HEK293 (cell line): Measurements from ENCODE around the gene MTCH1.

Source experiments
- CTCF ChIP-seq: fragments of 450-650 bp; formaldehyde crosslinking; IDR thresholded peaks from 2 replicates; pipeline ENCODE4 v1.5.1; 2016; ENCODE audit warnings: missing biosample characterization, missing genetic modification characterization
- HOXA7 ChIP-seq: sonication (generic); formaldehyde crosslinking; IDR thresholded peaks from 2 replicates; pipeline ENCODE4 v1.8.1; 2022; ENCODE audit warnings: missing genetic modification reagents, borderline replicate concordance
- WT1 ChIP-seq: fragments of 450-650 bp; formaldehyde crosslinking; IDR thresholded peaks from 2 replicates; pipeline ENCODE4 v1.5.1; 2016; ENCODE audit warnings: missing biosample characterization, missing genetic modification characterization
- YY1 ChIP-seq: fragments of 450-650 bp; formaldehyde crosslinking; IDR thresholded peaks from 2 replicates; pipeline ENCODE4 v1.5.1; 2018; ENCODE audit warnings: missing biosample characterization, missing genetic modification characterization
- ZBTB21 ChIP-seq: fragments of 450-650 bp; formaldehyde crosslinking; IDR thresholded peaks from 2 replicates; pipeline ENCODE4 v1.5.1; 2017; ENCODE audit warnings: missing biosample characterization, missing genetic modification characterization
- ZIC2 ChIP-seq: fragments of 450-650 bp; formaldehyde crosslinking; IDR thresholded peaks from 2 replicates; pipeline ENCODE4 v1.5.1; 2016; ENCODE audit warnings: missing biosample characterization, missing genetic modification characterization
- ZNF148 ChIP-seq: fragments of 450-650 bp; formaldehyde crosslinking; IDR thresholded peaks from 2 replicates; pipeline ENCODE4 v1.5.0; 2017; ENCODE audit warnings: missing biosample characterization, missing genetic modification characterization, borderline replicate concordance
- ZNF157 ChIP-seq: fragments of 450-650 bp; formaldehyde crosslinking; IDR thresholded peaks from 2 replicates; pipeline ENCODE4 v1.5.1; 2016; ENCODE audit warnings: missing biosample characterization, missing genetic modification characterization
- ZNF211 ChIP-seq: fragments of 450-650 bp; formaldehyde crosslinking; IDR thresholded peaks from 2 replicates; pipeline ENCODE4 v1.5.1; 2016; ENCODE audit warnings: low read depth, missing biosample characterization, missing genetic modification characterization
- ZNF398 ChIP-seq: fragments of 450-650 bp; formaldehyde crosslinking; IDR thresholded peaks from 2 replicates; pipeline ENCODE4 v1.5.1; 2017; ENCODE audit warnings: missing biosample characterization, missing genetic modification characterization

GRCh38 chr6:36962874-36963273, 23.1 kb downstream of the MTCH1 start:
- TF ChIP-seq CTCF = no peak
- TF ChIP-seq ZNF398 (tag by site-specific recombination) = no peak
- TF ChIP-seq ZNF157 = no peak
- TF ChIP-seq HOXA7 (CRISPR knock-in tag) = no peak
- TF ChIP-seq ZNF148 (tag by site-specific recombination) = no peak
- no peak for TF ChIP-seq ZIC2 (tag by site-specific recombination)
- no peak for TF ChIP-seq YY1 (tag by site-specific recombination)
- TF ChIP-seq ZBTB21 (tag by site-specific recombination) = no peak
- TF ChIP-seq ZNF211 = no peak
- TF ChIP-seq WT1 (tag by site-specific recombination) = no peak
